ENCODE data around the gene RNF150. TPM values are rescaled to one million over a fixed set of nuclear protein-coding genes. Genes with fewer than 3 reads are reported as not detected.

Gene RNF150
- total and polyA plus RNA-seq, 2 of the 8 experiments (the other 6 are each of a cell fraction or from before 2014, with no cell fraction given), result 3.4 to 4.8 TPM

- Histone ChIP-seq H3K18ac (ENCODE audit: extremely low read depth, low read length) (no peak overlapping the region), H3K9me3 (ENCODE audit: insufficient read depth in 2 of 2, low read depth in 1 of 2, low read length in 1 of 2) (no peaks in the 10 kb centered on the region), H2BK12ac (ENCODE audit: low read depth, low read length) (no peak overlapping the region), H3K9ac (replicated peaks in 1 of 4; ENCODE audit: extremely low read depth in 1 of 4, low read depth in 3 of 4, low read length in 3 of 4) (no peak overlapping the region), H2BK20ac (ENCODE audit: low read length) (no peak overlapping the region), H3K36me3 (ENCODE audit: control insufficient read depth in 2 of 4, insufficient read depth in 4 of 4, low read length in 3 of 4) (no peaks in the 10 kb centered on the region), H3K23me2 (ENCODE audit: low read depth, low read length) (no peaks in the 10 kb centered on the region), H3K27ac (ENCODE audit: low read depth, low read length) (no peak overlapping the region), H2BK120ac (replicated peaks; ENCODE audit: low read depth, low read length) (no peak overlapping the region), H2AFZ (ENCODE audit: low read length) (no peak overlapping the region), H3K79me2 (ENCODE audit: control insufficient read depth in 1 of 2, insufficient read depth in 2 of 2, low read length in 2 of 2) (no peaks in the 10 kb centered on the region), H4K8ac (ENCODE audit: extremely low read depth, insufficient read depth, low read length) (no peak overlapping the region), H3K79me1 (ENCODE audit: low read depth, low read length) (no peaks in the 10 kb centered on the region), H3K4me2 (ENCODE audit: insufficient read depth in 1 of 2, low read depth in 2 of 2, low read length in 2 of 2) (no peak overlapping the region), H3K27me3 (replicated peaks in 1 of 4; ENCODE audit: control insufficient read depth in 3 of 4, extremely low read depth in 1 of 4, insufficient read depth in 3 of 4, low read length in 3 of 4) (no peaks in the 10 kb centered on the region), H3K4ac (replicated peaks; ENCODE audit: insufficient read length, low read depth, low read length) (no peak overlapping the region), H3K56ac (replicated peaks; ENCODE audit: insufficient read length, low read depth, low read length) (no peak overlapping the region), H3K4me3 (ENCODE audit: extremely low read depth in 1 of 4, insufficient read depth in 2 of 4, low read depth in 3 of 4, low read length in 4 of 4) (no peak overlapping the region), H3K4me1 (replicated peaks in 1 of 4; ENCODE audit: control insufficient read depth in 3 of 4, insufficient read depth in 4 of 4, low read length in 3 of 4) (peaks cover 0 to 5% (median 3%) of the 10 kb centered on the region in 4 experiments; a peak in 3 of 7 replicates), H4K20me1 (replicated peaks in 1 of 2; ENCODE audit: control insufficient read depth in 1 of 2, insufficient read depth in 2 of 2, low read length in 2 of 2) (no peaks in the 10 kb centered on the region), H2AK5ac (ENCODE audit: low read depth, low read length) (no peak overlapping the region), H2BK5ac (ENCODE audit: low read depth, low read length) (no peak overlapping the region), H4K5ac (ENCODE audit: insufficient read length, low read depth, low read length) (no peak overlapping the region), H4K91ac (replicated peaks; ENCODE audit: insufficient read length, low read length) (no peak overlapping the region), H3K23ac (ENCODE audit: insufficient read length) (no peak overlapping the region), H2BK15ac (ENCODE audit: low read length) (no peak overlapping the region), H3K14ac (ENCODE audit: insufficient read length) (no peak overlapping the region)
- ChIA-PET CTCF (ENCODE audit: partially characterized antibody) (no interaction called here), POLR2A (ENCODE audit: partially characterized antibody) (no interaction called here)
- DNase-seq (ENCODE audit: low read depth in 1 of 2, low spot score in 2 of 2) (no peak), FAIRE-seq (no peak)
- TF ChIP-seq RXRA (IDR thresholded peaks at IDR 0.05; ENCODE audit: insufficient read depth, low read depth, low read length) (no peak), CBX5 (IDR thresholded peaks at IDR 0.05; ENCODE audit: low read depth, low read length) (no peak), RAD21 (IDR thresholded peaks at IDR 0.05 in 1 of 2, conservative IDR thresholded peaks at IDR 0.05 in 1 of 2; ENCODE audit: low read depth in 2 of 2, low read length in 2 of 2) (no peak), RBBP5 (IDR thresholded peaks at IDR 0.05; ENCODE audit: borderline replicate concordance, low read depth, low read length) (no peak), BACH1 (IDR thresholded peaks at IDR 0.05; ENCODE audit: low read length) (no peak), CHD1 (IDR thresholded peaks at IDR 0.05; ENCODE audit: low read depth, low read length) (no peak), POU5F1 (IDR thresholded peaks at IDR 0.05; ENCODE audit: low read depth, low read length) (no peak), NANOG (IDR thresholded peaks at IDR 0.05; ENCODE audit: insufficient read depth, low read depth, low read length, poor library complexity, severe bottlenecking) (no peak), SP1 (IDR thresholded peaks at IDR 0.05; ENCODE audit: low read depth, low read length) (no peak), EGR1 (IDR thresholded peaks at IDR 0.05; ENCODE audit: borderline replicate concordance, low read depth, low read length) (no peak), TAF1 (IDR thresholded peaks at IDR 0.05; ENCODE audit: low read depth, low read length) (no peak)
- TF ChIP-seq, protein P1, sequence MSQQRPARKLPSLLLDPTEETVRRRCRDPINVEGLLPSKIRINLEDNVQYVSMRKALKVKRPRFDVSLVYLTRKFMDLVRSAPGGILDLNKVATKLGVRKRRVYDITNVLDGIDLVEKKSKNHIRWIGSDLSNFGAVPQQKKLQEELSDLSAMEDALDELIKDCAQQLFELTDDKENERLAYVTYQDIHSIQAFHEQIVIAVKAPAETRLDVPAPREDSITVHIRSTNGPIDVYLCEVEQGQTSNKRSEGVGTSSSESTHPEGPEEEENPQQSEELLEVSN (IDR thresholded peaks at IDR 0.05), result no peak
- TF ChIP-seq, protein P2, sequence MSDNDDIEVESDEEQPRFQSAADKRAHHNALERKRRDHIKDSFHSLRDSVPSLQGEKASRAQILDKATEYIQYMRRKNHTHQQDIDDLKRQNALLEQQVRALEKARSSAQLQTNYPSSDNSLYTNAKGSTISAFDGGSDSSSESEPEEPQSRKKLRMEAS (IDR thresholded peaks at IDR 0.05), result no peak
- TF ChIP-seq, protein P3, sequence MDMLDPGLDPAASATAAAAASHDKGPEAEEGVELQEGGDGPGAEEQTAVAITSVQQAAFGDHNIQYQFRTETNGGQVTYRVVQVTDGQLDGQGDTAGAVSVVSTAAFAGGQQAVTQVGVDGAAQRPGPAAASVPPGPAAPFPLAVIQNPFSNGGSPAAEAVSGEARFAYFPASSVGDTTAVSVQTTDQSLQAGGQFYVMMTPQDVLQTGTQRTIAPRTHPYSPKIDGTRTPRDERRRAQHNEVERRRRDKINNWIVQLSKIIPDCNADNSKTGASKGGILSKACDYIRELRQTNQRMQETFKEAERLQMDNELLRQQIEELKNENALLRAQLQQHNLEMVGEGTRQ (IDR thresholded peaks at IDR 0.05; ENCODE audit: low read length), result no peak
These were observed 54.4 kb downstream of the RNF150 start for GRCh38 chr4:141078871-141079270.

Measured in H1 (cell line).